ENCODE measurements around the gene PTPRC. TPM values are rescaled to one million over a fixed set of nuclear protein-coding genes. Genes with fewer than 3 reads are reported as not detected.

Gene PTPRC
- total RNA-seq, 4 donors from 2014 or later, result 7.0 to 40.3 (median 10.0) TPM

GRCh38 chr1:198620951-198621824, 17.7 kb upstream of the PTPRC start:
- no peaks in the 10 kb centered on the region for H3K27me3 ChIP-seq
- 83% methylated on average over 9 of the region's 10 CpGs for WGBS
- DNase-seq (ENCODE audit: extremely low spot score), result no peak
- TF ChIP-seq CTCF (IDR thresholded peaks at IDR 0.05) (no peak), POLR2A (IDR thresholded peaks at IDR 0.05; ENCODE audit: low read depth) (no peak), EP300 (IDR thresholded peaks at IDR 0.05) (no peak), POLR2AphosphoS5 (IDR thresholded peaks at IDR 0.05) (no peak)
- no peaks in the 10 kb centered on the region for H3K36me3 ChIP-seq
- no peak overlapping the region for H3K4me3 ChIP-seq
- intact Hi-C loops (cut with DNase I), result no loop called here
- H3K9me3 ChIP-seq, result no peaks in the 10 kb centered on the region
- H3K4me1 ChIP-seq, result no peaks in the 10 kb centered on the region
- no peak overlapping the region for H3K27ac ChIP-seq (replicated peaks in 1 of 4)

GRCh38 chr1:198622001-198622400, 16.8 kb upstream of the PTPRC start:
- DNase-seq (ENCODE audit: extremely low spot score), result no peak

GRCh38 chr1:198623752-198624647, 14.8 kb upstream of the PTPRC start:
- no peaks in the 10 kb centered on the region for H3K9me3 ChIP-seq
- intact Hi-C loops (cut with DNase I), result no loop called here
- WGBS, result 65% methylated on average over 4 of the region's 4 CpGs

More at GRCh38 chr1:198622001-198622400, 16.8 kb upstream of the PTPRC start:
- WGBS, result 82% methylated on average over 1 of the region's 1 CpG
- Histone ChIP-seq H3K4me1 (no peaks in the 10 kb centered on the region), H3K4me3 (no peak overlapping the region), H3K36me3 (no peaks in the 10 kb centered on the region), H3K27me3 (no peaks in the 10 kb centered on the region), H3K27ac (replicated peaks in 1 of 4) (no peak overlapping the region), H3K9me3 (no peaks in the 10 kb centered on the region)
- intact Hi-C loops (cut with DNase I), result no loop called here
- TF ChIP-seq POLR2A (IDR thresholded peaks at IDR 0.05; ENCODE audit: low read depth) (no peak), EP300 (IDR thresholded peaks at IDR 0.05) (no peak), POLR2AphosphoS5 (IDR thresholded peaks at IDR 0.05) (no peak), CTCF (IDR thresholded peaks at IDR 0.05) (no peak)

GRCh38 chr1:198624648-198624980, 14.2 kb upstream of the PTPRC start:
- 76% methylated on average over 1 of the region's 1 CpG for WGBS
- Histone ChIP-seq H3K27ac (replicated peaks in 1 of 4) (no peak overlapping the region), H3K36me3 (no peaks in the 10 kb centered on the region), H3K4me3 (no peak overlapping the region), H3K4me1 (no peaks in the 10 kb centered on the region), H3K9me3 (no peaks in the 10 kb centered on the region), H3K27me3 (no peaks in the 10 kb centered on the region)
- intact Hi-C loops (cut with DNase I), result no loop called here
- no peak for DNase-seq (ENCODE audit: extremely low spot score)
- no peak for TF ChIP-seq POLR2A (IDR thresholded peaks at IDR 0.05; ENCODE audit: low read depth)

More at GRCh38 chr1:198623752-198624647, 14.8 kb upstream of the PTPRC start:
- Histone ChIP-seq H3K27me3 (no peaks in the 10 kb centered on the region), H3K4me3 (no peak overlapping the region), H3K27ac (replicated peaks in 1 of 4) (no peak overlapping the region), H3K4me1 (no peaks in the 10 kb centered on the region), H3K36me3 (no peaks in the 10 kb centered on the region)
- no peak for TF ChIP-seq POLR2A (IDR thresholded peaks at IDR 0.05; ENCODE audit: low read depth)
- TF ChIP-seq POLR2AphosphoS5 (IDR thresholded peaks at IDR 0.05), result no peak
- no peak for TF ChIP-seq CTCF (IDR thresholded peaks at IDR 0.05)
- TF ChIP-seq EP300 (IDR thresholded peaks at IDR 0.05), result no peak
- DNase-seq (ENCODE audit: extremely low spot score), result no peak

- no peaks in the 10 kb centered on the region for H3K36me3 ChIP-seq
- intact Hi-C loops (cut with DNase I), result no loop called here
- TF ChIP-seq EP300 (IDR thresholded peaks at IDR 0.05) (no peak), POLR2A (IDR thresholded peaks at IDR 0.05; ENCODE audit: low read depth) (no peak), POLR2AphosphoS5 (IDR thresholded peaks at IDR 0.05) (no peak), CTCF (IDR thresholded peaks at IDR 0.05) (no peak)
- no peak overlapping the region for H3K27ac ChIP-seq (replicated peaks in 1 of 4)
- H3K4me1 ChIP-seq, result no peaks in the 10 kb centered on the region
- WGBS, result 73% methylated on average over 3 of the region's 3 CpGs
- H3K9me3 ChIP-seq, result no peaks in the 10 kb centered on the region
- no peaks in the 10 kb centered on the region for H3K27me3 ChIP-seq
- no peak for DNase-seq (ENCODE audit: extremely low spot score)
- H3K4me3 ChIP-seq, result no peak overlapping the region
Measured at GRCh38 chr1:198627436-198628066, 11.3 kb upstream of the PTPRC start.

Data from esophagus muscularis mucosa (tissue), 4 donors.